ENCODE measurements around the gene SIX2.

The SIX2 gene

DNA sequence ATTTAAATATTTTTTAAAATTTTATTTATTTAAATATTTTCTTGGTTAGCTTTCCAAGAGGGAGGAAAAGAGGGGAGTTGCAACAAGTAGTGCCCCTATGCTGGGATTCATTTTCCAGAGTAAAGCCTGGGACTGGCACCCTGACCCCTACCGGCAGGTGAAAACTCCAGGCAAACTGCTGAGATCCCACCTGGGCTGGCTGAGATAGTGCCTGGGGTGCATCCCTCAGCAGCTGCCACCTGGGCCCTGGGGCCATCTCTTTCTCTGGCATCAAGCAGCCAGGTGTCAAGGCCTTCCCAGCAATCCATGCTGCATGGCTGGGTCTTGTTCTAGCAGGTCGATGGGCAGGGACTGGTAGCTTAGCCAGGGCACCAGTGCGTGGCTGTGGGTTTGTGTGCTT lies 6.6 kb downstream of the SIX2 start:
- H3K4me3 Mint-ChIP-seq, result peak overlapping the region; percentile 58 to 74 (median 65)
- H3K36me3 Mint-ChIP-seq (ENCODE audit: low read depth), result peaks cover 14% of the 10 kb centered on the region
- H3K9me3 Mint-ChIP-seq, result peaks cover 3% of the 10 kb centered on the region
- no peak overlapping the region for H3K27ac Mint-ChIP-seq
- H3K27me3 Mint-ChIP-seq (ENCODE audit: low read depth), result peaks cover 99% of the 10 kb centered on the region
- no peak for TF ChIP-seq CTCF (IDR thresholded peaks at IDR 0.05; ENCODE audit: unreplicated experiment in 3 of 3)
- H3K4me1 Mint-ChIP-seq, result peaks cover 18% of the 10 kb centered on the region

DNA sequence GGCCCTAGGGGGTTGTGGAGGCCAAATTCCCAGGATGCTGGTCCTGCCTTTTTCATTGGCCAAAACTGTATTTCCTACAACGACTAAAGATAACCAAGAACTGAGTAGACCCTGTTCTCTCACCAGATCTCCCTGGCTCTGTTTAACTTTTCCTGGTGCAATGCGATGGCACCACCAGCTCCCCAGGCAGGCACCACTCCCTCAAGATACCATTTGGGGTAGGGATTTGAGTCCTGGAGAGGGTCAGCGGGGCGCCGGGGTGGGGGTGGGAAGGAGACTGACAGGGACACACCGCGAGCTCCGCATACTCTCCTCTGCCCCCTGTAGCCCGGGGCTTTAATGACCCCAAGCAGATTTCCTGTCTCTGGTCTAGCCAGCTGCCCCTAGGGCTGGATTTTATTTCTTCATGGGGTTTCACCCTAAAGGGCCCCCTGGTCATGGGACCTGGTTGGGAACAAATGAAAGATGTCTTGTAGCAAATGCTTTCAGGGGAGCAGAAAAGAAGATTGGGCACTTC lies 7.3 kb downstream of the SIX2 start:
- H3K4me1 Mint-ChIP-seq, result peaks cover 15% of the 10 kb centered on the region
- H3K36me3 Mint-ChIP-seq (ENCODE audit: low read depth), result peaks cover 13% of the 10 kb centered on the region
- H3K4me3 Mint-ChIP-seq, result peak overlapping the region; percentile 67 to 72 (median 72)
- H3K27ac Mint-ChIP-seq, result no peak overlapping the region
- peaks cover 99% of the 10 kb centered on the region for H3K27me3 Mint-ChIP-seq (ENCODE audit: low read depth)
- TF ChIP-seq CTCF (IDR thresholded peaks at IDR 0.05; ENCODE audit: unreplicated experiment in 3 of 3), result no peak
- H3K9me3 Mint-ChIP-seq, result peaks cover 5% of the 10 kb centered on the region

GRCh38 chr2:45000921-45001868 lies 8.1 kb downstream of the SIX2 start:
- Mint-ChIP-seq H3K9me3 (peaks cover 5% of the 10 kb centered on the region), H3K27me3 (ENCODE audit: low read depth) (peaks cover 99% of the 10 kb centered on the region), H3K36me3 (ENCODE audit: low read depth) (peaks cover 8% of the 10 kb centered on the region), H3K4me3 (peak overlapping the region; percentile 54 to 72 (median 72)), H3K27ac (no peak overlapping the region), H3K4me1 (peaks cover 15% of the 10 kb centered on the region)
- TF ChIP-seq CTCF (IDR thresholded peaks at IDR 0.05; ENCODE audit: unreplicated experiment in 3 of 3), result no peak

DNA sequence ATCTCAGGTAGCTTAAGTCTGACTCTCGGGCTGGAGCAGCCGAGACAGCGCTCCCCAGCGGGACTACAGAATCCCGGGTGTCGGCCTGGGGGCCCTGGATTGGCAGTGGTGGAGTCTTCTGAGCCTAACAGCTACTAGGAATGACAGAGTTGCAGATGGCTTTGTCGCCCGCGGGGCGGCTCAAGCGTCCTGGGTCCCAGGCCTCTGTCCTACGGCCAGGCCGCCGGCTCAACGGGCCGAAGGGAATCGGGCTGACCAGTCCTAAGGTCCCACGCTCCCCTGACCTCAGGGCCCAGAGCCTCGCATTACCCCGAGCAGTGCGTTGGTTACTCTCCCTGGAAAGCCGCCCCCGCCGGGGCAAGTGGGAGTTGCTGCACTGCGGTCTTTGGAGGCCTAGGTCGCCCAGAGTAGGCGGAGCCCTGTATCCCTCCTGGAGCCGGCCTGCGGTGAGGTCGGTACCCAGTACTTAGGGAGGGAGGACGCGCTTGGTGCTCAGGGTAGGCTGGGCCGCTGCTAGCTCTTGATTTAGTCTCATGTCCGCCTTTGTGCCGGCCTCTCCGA lies 8.8 kb downstream of the SIX2 start:
- Mint-ChIP-seq H3K27me3 (ENCODE audit: low read depth) (peaks cover 99% of the 10 kb centered on the region), H3K36me3 (ENCODE audit: low read depth) (peaks cover 8% of the 10 kb centered on the region), H3K27ac (no peak overlapping the region), H3K9me3 (peaks cover 2% of the 10 kb centered on the region), H3K4me3 (peak overlapping the region in 2 of 3 experiments; percentile 72), H3K4me1 (peaks cover 11% of the 10 kb centered on the region)
- TF ChIP-seq CTCF (IDR thresholded peaks at IDR 0.05; ENCODE audit: unreplicated experiment in 3 of 3), result no peak

- Mint-ChIP-seq H3K36me3 (ENCODE audit: low read depth) (peaks cover 8% of the 10 kb centered on the region), H3K4me1 (peaks cover 9% of the 10 kb centered on the region), H3K27ac (no peak overlapping the region), H3K9me3 (peaks cover 2% of the 10 kb centered on the region), H3K27me3 (ENCODE audit: low read depth) (peaks cover 96% of the 10 kb centered on the region), H3K4me3 (peak overlapping the region in 1 of 3 experiments; percentile 39)
- TF ChIP-seq CTCF (IDR thresholded peaks at IDR 0.05; ENCODE audit: unreplicated experiment in 3 of 3), result no peak
Observed at GRCh38 chr2:44999540-44999939, 9.7 kb downstream of the SIX2 start.
